HPDE6-E6E7 (cell line): ENCODE data around the gene SNED1.

Source experiments
- DNase-seq: peaks from one replicate; pipeline ENCODE4 v3.0.0; 2011; ENCODE audit warnings: missing footprints; ENCODE audit errors: extremely low spot score

The SNED1 gene

DNA sequence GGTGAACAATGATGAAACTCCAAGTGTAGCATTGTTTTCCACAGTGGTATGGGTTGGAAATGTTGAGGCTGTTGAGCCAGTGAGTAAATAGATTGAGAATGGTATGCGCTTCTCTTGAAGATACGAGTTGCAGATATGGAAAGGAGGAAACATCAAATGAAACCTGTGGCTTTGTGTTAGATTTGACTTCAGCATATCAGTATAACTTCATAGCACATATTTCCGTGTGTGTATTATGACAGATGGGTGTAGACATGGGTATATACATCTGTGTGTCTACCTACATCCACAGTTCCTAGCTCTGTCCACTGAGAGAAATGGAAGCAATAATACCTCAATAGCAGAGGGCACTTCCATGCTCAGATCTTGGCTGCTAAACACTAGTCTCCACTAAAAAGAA, 8.0 kb downstream of the SNED1 start:
- no peak for DNase-seq

DNA sequence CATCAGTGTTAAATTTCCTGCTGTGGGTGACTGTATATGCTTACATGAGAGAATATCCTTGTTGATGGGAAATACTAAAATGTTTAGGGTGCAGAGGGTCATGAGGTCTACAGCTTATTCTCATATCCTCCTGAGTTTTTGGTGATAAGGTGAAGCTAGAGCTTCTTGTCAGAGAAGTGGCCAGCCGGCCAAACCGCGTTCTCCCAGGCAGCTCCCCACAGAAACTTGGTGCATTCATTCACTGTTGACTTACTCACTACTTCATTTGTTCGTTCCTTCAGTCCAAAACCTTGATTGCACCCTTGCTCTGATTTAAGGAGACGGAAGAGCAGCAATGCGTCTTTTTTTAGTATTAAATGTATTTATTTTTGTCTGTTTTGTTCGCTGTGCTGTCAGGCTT, 8.7 kb downstream of the SNED1 start:
- DNase-seq, result no peak

DNA sequence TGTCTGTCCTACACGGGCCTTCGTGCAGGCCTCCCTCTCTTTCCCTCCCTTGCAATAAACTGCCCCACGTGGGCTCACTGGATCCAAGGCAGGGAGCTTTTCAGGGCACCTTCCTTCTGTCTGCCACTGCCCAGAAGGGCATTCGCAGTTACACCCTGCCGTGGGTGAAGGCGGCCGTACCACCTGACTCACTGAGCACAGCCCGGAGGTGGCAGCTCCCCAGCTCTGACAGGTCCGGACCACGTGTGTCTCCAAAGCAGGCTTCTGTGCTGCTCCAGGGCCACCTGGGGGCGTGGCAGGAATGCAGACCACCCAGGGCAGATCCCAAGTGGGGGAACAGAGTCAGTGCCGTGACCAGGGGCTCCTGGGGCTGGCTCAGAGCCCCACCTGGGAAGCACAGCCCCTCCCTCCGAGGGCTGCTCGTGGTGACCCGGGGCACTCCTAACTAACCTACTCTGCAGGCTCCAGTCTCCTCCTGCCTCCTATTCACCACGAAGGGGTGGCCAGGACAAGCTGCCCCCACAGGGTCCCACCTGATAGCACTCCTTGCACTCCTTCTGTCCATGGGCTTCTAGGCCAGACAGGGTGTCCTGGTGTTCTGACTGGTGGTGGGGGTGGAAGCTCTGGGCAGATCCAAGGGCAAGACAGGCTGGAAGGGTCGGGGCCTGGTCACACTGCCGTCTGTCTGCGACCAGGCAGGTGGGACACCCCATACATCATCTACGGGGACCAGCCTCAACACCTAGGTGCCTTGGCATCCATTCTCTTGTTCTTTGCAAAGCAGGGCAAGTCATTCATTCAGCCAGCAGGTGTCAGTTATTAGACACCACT, 9.7 kb downstream of the SNED1 start:
- DNase-seq, result no peak

DNA sequence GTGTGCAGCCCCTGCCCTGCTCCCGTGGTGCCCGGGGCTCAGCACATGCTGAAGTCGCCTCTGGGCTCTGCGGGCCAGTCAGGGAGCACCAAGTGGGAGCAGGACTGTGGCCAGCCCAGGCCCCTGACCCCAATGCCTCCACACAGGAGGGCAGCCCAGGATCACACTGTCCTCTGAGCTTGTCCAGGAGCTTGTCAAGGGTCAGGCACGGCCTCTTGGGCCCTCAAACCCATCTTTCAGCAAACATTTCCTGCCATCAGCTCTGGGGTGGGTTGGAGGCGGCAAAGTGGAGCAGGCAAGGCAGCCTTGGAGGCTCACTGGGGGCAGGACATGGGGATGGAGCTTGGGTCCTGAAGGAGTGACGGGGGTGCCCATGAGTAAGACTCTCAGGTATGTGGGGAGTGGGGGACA, 10.3 kb downstream of the SNED1 start:
- no peak for DNase-seq

DNA sequence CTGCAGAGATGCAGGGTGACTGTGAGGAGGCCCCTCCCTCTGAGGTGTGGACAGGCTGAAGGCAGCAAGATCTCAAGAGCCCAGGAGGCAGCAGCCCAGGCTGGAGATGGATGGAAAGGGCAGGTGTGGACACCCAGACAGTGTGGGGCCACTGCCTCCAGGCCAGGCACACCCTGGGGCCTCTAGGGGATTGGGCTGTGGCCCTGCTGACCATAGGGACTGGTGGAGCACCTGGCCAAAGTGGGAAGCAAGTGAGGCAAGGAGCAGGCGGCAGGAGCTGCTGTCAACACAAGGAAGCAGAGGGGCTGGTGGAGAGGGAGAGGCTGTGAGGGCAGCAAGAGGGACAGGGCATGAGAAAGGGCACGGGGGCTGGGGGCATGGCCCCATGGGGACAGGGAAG, 10.8 kb downstream of the SNED1 start:
- no peak for DNase-seq

DNA sequence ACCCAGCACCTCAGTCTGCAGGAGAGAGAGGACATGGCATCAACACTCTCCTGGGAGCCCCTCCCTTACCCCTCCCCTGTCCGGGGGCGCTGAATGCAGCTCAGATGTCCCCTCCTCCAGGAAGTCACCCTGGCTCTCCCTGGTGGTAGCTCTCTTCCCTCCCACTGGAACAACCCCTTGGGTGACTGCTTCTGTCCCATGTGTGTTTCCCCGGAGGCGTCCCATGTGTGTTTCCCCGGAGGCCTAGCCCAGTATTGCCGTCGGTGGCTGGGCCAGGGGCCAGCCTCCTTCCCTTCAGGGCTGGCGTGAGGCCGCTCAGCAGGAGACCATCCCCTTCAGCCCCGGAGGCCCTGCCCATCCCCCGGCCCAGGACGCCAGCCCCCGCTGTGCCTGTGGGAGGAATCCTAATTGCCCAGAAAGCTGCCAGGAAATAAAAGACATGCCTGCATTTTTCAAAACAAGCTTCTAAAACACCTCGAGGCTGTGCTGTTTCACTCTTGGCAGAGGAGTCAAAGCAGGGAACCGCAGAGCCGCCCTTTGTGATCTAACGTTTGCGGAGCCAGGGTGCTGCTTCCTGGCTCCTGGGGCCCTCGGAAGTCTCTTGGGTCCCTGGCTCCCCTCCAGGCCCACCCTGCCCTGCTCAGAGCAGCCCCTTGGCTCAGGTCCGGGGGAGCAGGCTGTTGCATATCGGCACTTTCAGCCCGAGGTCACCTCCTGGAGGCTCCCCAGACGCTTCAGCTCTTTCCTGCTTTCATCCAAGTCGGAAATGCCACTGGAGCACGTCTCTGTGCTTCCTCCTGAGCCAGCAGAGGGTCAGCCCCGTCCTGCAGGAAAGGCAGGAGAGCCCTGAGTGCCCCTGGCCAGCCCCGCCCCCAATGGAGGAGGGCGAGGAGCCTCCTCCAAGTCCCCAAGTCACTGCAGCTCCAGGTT, 11.4 kb downstream of the SNED1 start:
- DNase-seq, result peak; percentile 28

DNA sequence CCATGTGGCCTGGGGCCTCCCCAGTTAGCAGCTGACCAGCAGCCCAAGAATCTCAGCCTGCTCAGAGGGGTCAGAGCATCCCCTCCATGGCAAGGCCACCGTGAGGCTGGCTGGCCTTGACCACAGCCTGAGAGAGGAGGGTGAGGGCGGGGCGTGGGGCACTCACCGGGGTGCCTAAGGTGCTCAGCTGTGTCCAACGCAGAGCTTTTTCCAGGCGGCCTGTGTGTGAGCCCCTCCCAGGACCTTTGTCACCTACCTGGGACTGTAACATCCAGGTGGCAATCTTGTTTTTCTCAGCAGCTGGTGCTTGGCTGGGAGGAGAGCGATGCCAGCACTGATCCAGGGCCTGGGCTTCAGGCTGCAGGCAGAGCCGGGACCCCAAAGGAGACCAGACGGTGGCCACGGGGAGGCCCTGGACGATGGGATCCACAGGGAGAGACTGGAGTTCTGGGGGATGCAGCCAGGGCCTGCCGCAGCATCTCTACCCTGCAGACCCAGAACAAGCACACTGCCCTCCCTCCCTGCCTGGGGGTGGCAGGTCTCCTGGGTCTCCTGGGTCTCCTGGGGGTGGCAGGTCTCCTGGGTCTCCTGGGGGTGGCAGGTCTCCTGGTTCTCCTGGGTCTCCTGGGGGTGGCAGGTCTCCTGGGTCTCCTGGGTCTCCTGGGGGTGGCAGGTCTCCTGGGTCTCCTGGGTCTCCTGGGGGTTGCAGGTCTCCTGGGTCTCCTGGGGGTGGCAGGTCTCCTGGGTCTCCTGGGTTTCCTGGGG, 12.3 kb downstream of the SNED1 start:
- DNase-seq, result no peak

DNA sequence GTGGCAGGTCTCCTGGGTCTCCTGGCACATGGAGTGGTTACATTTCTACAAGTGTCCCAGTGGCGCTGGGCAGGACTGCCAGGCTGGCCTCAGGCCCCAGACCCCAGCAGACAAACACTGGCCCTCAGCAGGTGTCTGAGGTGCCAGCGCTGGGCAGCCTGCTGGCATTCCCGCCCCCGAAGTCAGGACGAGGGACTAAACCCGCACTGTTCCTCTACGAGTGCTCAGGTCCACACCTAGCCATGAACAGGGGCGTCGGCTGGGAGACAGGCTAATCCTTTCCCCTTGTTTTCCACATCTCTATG, 12.8 kb downstream of the SNED1 start:
- DNase-seq, result no peak

DNA sequence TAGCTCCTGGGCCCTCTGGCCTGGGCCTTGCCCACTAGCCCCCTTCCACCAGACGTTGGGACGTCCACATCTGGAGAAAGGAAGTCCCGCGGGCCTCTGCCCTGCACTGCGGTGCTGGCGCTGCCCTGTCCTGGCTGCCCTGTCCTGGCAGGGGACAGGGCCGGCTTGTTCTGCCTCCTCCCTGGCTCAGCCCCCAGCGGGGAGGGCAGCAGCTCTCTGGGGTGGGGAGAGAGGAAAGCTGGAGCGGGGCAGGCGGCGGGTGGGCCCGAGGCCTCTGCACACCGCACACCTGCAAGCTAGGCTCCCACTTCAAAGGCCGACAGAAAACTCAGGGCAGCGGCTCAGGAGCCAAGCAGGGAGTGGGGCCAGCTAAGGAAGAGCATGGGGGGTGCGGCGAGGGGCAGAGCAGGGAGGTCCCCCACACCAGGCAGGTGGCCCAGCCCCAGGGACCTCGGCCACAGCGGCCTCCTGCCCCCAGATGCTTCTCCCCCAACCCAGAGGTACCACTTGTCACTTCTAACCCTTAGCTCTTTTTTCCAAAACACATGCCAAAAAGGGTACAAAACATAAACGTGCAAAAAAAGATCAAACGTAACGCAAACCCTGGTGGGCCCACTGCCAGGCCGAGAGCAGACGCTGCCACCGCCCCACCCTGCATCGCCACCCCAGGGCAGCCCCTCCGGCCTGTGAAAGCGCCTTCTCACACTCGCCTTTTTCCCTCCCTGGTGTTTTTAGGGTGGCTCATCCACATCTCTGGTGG, 13.5 kb downstream of the SNED1 start:
- no peak for DNase-seq

DNA sequence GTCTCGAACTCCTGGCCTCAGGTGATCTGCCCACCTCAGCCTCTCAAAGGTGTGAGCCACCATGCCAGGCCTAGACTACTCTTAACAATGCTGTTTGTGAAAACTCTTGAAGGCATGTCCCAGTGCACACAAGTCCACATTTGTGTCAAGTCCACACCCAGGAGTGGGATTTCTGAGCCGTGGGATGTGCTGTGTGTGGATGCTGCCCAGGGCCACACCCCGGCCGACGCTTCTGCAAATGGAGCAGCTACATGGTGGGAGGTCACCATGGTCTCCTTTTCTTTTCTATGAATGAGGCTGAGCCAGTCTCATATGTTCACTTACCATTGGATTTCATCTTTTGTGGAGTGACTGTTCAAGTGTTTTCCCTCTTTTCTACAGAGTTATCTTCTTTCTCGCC, 15.8 kb downstream of the SNED1 start:
- no peak for DNase-seq

DNA sequence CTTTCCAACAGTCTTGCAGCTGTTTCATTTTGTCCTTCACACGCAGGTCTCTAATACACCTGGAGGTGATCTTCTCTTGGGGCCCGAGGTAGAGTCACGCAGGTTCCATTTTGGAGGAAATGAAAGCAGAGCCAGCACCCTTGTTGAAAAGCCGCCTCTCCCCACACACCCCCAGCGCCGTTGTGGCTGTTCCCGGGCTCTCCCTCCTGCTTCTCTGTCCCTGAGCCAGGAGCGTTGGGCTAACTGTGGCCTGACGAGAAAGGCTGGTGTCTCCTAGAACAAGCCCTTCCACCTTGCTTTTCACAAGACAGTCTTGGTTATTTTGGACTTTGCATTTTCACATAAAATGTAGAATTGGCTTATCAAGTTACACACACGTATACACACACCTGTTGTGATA, 16.3 kb downstream of the SNED1 start:
- DNase-seq, result no peak

DNA sequence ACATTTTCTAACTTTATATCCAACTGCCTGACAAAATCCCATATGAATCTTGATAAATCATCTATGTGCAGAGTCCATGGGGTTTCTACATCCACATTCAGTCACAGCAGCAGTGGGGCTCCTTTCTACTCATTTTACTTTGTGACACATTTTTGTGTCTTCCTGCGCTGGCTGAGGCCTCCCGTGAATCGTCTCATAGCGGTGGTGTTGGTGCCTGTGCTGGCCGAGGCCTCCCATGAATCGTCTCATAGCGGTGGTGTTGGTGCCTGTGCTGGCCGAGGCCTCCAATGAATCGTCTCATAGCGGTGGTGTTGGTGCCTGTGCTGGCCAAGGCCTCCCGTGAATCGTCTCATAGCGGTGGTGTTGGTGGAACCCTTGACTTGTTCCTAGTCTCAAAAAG, 17.0 kb downstream of the SNED1 start:
- DNase-seq, result no peak

DNA sequence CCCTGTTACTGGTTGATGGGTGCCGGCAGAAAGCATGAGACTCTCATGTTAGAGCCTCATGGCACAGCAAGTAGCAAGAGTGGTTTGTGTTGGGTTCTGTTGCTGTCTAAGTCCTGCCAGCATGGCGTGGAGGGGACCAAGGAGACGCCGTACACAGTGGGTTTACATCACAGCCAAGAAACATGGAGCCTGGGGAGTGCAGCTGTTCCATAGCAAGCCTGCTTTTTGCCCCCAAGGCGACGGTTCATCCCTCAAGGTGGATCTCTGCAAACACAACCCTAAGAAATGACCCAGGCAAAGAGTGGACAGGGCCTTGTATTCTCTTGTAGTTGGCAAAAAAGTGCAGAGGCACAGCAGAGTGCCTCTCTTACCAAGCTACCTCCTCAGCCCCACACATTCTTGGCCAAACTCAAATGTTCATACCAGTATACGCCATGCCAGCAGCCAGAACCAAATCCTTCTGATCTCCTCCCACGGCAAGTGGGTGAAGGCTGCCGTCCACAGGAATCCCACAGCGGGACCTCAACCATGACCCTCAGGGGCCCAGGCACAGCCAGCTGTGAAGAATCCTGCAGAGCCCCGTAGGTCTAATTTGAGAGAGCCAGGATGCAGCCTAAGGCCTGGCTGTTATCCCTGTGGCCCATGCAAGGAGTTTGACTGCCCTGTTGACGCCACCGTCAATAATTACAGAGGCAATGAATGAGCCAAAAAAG, 19.0 kb downstream of the SNED1 start:
- DNase-seq, result no peak

DNA sequence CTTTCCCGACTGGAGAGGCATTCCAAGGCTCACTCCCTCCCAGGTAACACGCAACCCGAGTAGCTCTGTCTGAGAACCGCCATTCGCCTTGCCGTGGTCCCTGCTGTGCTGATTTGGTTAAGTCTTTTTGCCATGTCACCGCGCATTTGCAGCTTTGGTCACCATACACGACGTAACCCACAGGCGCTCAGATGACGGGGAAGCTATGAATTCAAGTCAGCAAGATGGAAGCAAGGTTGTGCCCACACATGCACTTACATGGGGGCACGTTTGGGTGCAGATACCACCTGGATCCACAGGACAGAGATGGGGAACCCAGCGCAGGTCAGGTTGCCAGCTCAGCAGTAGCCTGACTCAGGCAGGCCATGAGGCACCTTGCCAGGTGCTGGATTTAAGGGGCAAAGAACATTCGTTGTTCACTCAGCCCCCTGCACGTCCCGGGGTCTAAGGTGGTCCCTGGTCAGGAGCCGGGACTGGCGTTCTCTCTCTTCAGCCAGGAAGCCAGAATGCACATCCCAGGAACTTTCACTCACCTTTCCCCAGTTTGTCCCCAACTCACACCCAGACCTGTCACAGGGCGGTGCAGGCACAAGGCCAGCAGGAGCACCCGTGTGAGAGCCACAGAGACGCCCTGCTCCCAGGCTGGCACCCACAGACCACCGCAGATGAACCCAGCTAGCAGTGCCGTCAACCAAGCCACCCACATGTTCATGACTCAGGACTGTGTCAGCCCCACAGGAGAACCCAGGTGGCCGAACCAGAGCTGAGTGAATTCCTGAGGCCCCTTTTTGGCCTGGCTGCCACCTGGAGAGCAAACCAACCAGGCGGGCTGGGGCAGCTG, 19.9 kb downstream of the SNED1 start:
- DNase-seq, result no peak

DNA sequence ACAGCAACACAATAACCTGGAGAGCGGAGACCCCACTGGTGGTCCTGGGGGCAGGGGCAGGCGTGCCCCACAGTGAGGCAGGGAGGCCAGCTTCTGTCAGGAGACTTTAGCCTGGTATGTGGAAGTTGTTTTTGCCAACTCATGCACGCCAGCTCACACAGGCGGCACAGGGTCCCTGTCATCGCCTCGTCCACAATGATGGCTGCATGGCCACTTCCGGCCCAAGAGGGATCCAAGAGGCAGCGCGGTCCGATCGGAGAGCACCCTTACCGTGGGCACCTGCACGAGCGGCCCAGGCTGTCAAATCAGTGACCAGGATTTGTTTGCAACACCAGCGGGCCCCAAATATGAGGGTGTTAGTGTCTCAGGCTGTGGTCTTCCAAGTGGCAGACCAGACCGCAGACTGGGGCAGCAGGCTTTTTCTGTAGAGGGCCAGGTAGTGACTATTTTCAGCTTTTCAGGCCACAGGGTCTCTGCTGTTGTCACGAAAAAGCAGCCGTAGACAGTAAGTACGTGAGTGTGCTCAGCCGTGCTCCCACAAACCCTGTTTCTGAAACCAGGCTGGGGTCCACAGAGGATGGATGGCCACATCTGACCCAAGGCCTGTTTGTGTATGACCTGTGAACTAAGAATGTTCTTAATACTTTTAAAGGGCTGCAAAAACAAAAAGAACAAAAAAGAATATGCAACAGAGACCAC, 21.2 kb downstream of the SNED1 start:
- no peak for DNase-seq

DNA sequence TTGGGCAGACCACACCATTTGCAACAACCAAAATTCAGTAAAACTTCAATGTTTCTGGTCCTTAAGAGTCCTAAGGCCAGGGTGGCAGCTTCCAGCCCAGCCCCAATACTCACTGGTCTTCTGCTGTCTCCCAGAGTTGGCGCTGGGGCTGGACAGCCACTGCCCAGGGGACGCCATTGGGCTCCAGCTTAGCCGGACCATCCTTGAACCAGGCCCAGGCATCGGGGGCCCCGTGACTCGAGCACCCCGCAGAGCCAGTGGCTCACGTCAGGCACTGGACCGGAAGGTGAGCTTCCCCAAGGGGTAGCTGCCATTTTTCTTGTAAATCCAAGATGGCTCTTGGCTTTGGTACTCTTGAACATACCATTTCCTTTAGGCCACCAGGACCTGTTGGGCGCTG, 21.8 kb downstream of the SNED1 start:
- DNase-seq, result no peak

DNA sequence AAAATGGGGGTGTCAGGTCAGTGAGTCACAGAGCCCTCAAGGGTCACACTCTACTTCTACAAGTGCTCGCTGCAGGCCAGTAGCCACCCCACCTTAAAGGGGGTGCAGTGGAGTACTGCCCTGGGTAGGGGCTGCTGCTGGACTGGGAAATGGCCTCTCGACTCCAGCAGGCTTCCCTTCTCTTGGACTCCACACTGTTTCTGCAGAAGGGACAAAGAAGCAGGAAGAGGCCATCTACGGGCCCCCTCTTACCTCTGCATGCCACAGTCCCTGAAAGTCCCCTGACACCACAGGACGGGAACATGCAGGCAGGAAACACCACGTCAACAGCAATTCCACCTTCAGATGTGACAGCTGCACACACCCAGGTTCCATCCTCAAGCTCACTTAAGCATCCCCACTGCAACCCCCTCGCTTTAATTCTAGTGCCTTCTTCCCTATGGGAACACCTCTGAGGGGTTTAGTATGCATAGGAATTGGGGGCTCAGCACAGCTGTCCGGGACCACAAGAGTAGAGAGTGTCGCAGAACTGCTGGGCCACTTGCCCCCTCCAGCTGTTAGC, 22.3 kb downstream of the SNED1 start:
- DNase-seq, result no peak

DNA sequence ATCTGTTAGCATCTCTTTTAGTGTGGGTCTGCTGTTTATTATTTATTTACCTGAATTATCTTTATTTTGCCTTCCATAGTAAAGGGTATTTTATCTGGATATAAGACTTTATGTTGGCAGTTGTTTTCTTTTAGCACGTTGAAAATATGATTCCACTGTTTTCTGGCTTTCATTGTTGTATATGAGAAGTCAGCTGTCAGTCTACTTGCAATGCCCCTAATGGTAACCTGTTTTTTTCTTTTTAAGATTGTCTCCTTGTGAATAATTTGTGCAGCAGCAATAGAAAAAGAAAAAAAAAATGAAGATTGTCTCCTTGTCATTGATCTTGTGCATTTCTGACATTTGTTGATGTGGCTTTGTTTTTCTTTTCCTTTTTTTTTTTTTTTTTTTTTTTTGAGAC, 27.2 kb downstream of the SNED1 start:
- no peak for DNase-seq
